NCI-H2107 treated with DMSO at 0.1 percent for 48 hours (cell line): ENCODE measurements around the gene HAS3.
"Not testable (repeated sequence)": the region's sequence is repeated elsewhere in the genome, so short reads cannot be mapped to it uniquely, and the experiment has no call there.

Experiments
- DNase-seq: peaks from one replicate; lab custom pipeline; 2025; ENCODE audit not compliant: unreplicated experiment; lab: John Stamatoyannopoulos, UW

Gene HAS3

GRCh38 chr16:69141014-69141413 is 35.6 kb downstream of the HAS3 start:
- DNase-seq, result no peak

DNA sequence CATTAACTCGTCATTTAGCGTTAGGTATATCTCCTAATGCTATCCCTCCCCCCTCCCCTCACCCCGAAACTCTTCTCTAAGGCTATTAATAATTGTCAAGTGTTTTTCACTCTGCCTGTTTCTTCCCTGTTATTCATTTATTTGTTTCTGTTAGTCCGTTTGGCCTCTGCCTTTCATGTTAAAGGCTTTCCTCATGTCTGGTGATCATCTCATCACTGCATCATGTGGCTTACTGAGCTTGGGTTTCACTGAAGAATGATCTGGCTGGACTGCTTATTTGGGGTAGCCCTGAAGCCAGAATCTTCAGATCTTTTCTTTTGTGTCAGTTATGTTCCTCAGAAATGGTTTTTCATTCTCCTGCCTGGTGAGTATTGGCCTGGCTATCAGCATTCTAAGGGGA is 36.5 kb downstream of the HAS3 start:
- no peak for DNase-seq

- DNase-seq, result no peak
These were observed 37.7 kb downstream of the HAS3 start for GRCh38 chr16:69143116-69143515.

- no peak for DNase-seq
These were observed 40.2 kb downstream of the HAS3 start for GRCh38 chr16:69145658-69146057.

DNA sequence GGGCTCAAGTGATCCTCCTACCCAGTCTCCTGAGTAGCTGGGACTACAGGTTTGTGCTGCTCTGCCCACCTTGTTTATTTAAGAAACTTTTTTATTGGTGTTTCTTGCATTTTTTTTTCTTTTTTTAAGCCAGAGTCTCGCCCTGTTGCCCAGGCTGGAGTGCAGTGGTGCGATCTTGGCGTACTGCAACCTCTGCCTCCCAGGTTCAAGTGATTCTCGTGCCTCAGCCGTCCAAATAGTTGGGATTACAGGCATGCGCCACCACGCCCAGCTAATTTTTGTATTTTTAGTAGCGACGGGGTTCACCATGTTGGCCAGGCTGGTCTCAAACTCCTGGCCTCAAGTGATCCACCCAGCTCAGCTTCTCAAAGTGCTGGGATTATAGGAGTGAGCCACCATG is 44.2 kb downstream of the HAS3 start:
- not testable (repeated sequence) for DNase-seq

GRCh38 chr16:69150146-69150865 is 44.9 kb downstream of the HAS3 start:
- peak; percentile 73 for DNase-seq

DNA sequence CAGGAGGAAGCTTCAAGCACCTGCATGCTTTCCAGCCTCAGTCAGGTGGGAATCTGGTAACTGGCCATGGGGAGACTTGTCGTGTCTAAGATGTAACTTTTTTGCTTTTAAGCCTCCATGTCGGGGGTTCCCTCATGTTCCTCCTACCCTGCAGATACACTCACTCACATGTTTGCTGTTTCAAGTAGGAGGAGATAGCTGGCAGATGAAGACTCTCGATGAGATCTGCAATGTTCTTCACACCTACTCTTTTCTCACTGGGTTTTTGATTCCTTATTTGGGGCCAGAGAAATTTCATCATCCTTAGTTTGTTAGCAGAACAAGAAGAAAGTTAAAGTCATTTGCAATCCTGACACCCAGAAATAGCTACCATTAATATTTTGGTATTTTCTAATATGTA is 51.7 kb downstream of the HAS3 start:
- no peak for DNase-seq

DNA sequence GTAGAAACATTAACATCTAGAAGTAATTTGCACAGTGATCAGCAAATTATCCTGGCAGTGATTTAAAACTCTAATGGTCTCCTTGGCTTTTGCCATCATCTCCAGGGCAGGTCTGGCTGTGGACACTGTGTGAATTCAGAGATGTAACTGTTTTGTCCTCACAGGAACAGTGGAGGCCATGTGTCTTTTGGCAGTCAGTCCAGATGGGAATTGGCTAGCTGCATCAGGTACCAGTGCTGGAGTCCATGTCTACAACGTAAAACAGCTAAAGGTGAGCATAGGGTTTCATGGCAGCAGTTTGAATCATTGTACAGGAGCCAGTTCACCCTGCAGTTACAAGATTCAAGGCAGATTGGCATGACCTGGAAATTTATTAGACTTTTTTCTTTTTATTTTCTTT is 54.7 kb downstream of the HAS3 start:
- no peak for DNase-seq

GRCh38 chr16:69165584-69165983 is 60.1 kb downstream of the HAS3 start:
- DNase-seq, result no peak

DNA sequence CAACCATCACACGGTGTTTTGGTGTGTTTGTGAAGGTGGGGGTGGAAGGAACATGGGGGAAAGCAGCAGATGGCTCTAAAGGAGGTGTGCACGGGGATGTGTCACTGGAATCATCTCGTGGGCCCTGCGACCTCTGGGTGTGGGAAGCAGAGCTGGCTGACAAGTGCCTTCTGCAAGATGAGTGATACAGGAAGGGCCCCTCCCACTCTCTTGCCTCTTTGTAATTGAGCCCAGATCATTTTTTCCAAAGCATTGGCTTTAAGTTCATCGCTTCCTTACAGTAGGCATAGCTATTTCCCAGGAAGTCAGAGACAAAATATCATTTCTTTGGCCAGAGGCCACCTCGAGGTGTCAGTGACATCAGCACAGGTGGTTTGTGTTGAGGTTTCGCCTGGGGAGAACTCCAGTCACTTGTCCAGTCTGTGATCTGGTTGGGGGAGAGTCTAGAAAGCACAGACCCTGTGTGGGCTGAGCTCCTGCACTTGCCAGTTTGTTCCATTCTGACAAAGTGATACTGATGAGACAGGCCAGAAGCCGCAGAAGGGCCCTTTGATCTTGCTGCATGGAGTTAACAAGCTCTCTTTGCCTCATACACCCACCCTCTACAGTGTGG is 60.9 kb downstream of the HAS3 start:
- DNase-seq, result peak; percentile 64

GRCh38 chr16:69166946-69167930 is 61.8 kb downstream of the HAS3 start:
- DNase-seq, result no peak
